ENCODE measurements around the gene CPXM2. TPM values are rescaled to one million over a fixed set of nuclear protein-coding genes. Genes with fewer than 3 reads are reported as not detected.

Gene CPXM2
- total RNA-seq, 1 donor from 2014 or later: 15.0 TPM

DNA sequence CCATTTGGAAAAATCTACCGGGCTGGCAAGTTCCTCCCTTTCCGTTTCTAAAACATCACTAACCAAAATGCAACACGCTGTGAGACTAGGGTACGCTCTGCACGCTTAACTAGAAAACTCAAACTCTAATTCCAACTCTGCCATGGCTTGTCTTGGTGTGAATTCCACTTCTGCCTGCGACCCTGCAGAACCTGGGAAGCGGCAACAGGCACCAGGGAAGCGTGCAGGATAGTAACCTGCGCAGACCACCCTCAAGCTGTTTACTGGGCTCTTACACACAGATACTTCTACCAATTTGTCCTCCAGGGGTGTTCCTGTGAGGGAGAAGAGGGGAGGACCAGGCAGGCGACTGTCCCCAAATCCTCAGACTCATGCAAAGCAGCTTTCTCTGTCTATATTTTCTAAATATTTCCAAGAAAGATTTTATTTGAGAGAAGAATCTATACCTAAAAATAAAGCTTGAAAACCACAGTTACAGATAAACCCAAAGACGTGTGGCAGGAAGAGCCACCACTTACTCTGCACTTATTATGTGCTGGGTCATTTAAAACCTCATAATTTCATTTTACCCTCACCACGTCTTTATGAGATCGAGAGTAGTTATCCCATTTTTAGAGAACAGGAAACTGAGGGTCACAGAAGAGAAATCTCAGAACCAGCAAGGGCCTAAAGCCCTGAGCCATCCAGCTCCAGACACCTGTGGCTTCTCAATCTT is 52.9 kb downstream of the CPXM2 start:
- no peak overlapping the region for H3K27ac Mint-ChIP-seq
- H3K36me3 Mint-ChIP-seq: peaks cover 6% of the 10 kb centered on the region
- peaks cover 36% of the 10 kb centered on the region for H3K27me3 Mint-ChIP-seq

DNA sequence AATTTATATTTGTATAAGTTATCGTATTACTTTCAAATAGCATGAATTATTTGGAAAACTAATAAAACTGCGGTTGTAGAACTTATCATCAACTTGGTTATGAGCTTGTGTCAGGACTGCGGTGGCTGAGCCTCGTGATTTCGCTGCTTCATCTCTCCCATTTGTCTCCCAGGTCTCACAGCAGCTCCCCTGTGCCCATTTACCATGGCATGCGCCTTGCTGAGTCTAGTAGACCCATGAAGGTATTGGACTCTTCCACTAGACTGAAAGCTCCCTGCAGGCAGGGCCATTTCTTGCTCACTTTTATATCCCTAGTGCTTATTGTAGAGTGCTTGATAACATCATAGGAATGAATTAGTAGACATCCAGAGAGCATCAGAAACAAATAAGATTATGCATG is 53.9 kb downstream of the CPXM2 start:
- Mint-ChIP-seq H3K27ac (no peak overlapping the region), H3K9me3 (no peaks in the 10 kb centered on the region), H3K36me3 (peaks cover 6% of the 10 kb centered on the region), H3K27me3 (peaks cover 36% of the 10 kb centered on the region), H3K4me1 (ENCODE audit: unreplicated experiment) (no peaks in the 10 kb centered on the region), H3K4me3 (no peak overlapping the region)
- TF ChIP-seq, protein P1, sequence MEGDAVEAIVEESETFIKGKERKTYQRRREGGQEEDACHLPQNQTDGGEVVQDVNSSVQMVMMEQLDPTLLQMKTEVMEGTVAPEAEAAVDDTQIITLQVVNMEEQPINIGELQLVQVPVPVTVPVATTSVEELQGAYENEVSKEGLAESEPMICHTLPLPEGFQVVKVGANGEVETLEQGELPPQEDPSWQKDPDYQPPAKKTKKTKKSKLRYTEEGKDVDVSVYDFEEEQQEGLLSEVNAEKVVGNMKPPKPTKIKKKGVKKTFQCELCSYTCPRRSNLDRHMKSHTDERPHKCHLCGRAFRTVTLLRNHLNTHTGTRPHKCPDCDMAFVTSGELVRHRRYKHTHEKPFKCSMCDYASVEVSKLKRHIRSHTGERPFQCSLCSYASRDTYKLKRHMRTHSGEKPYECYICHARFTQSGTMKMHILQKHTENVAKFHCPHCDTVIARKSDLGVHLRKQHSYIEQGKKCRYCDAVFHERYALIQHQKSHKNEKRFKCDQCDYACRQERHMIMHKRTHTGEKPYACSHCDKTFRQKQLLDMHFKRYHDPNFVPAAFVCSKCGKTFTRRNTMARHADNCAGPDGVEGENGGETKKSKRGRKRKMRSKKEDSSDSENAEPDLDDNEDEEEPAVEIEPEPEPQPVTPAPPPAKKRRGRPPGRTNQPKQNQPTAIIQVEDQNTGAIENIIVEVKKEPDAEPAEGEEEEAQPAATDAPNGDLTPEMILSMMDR (conservative IDR thresholded peaks at IDR 0.05): no peak
- no peak for DNase-seq (ENCODE audit: extremely low spot score, unreplicated experiment)

More for the DNA sequence above, 52.9 kb downstream of the CPXM2 start:
- TF ChIP-seq, protein P1 (conservative IDR thresholded peaks at IDR 0.05): no peak
- H3K4me1 Mint-ChIP-seq (ENCODE audit: unreplicated experiment): no peaks in the 10 kb centered on the region
- no peaks in the 10 kb centered on the region for H3K9me3 Mint-ChIP-seq
- DNase-seq (ENCODE audit: extremely low spot score, unreplicated experiment): no peak
- H3K4me3 Mint-ChIP-seq: no peak overlapping the region

DNA sequence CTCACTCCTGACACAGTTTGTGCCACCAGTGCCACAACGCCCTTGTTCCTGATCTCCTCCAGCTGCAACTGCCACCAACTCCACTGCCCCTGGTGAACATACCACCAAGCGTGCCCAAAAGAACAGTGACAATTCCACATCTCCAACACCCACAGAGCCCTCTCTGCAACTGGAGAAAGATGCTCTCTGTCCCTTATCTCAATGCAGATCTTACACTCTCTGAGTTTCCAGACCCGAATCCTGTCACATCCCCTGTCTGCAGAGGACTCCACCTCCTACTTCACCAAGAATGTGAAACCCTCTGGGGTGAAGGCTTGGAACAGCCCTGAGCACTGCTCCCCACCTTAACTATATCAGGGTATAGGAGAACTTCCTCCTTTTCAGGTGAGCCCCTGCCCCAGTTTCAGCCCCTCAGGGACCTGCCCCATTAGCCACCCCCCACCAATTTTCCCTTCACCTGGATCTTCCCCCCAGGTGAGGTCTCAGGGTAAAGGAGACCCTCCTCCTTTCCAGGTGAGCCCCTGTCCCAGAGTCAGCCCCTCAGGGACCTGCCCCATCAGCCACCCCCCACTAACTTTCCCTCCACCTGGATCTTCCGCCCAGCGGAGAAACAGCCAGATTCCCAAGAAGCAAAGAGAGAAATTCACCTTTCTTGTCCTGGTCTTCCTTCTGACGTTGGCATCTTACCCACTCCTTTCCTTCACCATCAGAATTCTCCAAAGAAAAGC is 55.0 kb downstream of the CPXM2 start:
- Mint-ChIP-seq H3K36me3 (peaks cover 6% of the 10 kb centered on the region), H3K27ac (no peak overlapping the region), H3K4me1 (ENCODE audit: unreplicated experiment) (no peaks in the 10 kb centered on the region), H3K9me3 (no peaks in the 10 kb centered on the region), H3K4me3 (no peak overlapping the region), H3K27me3 (peaks cover 32% of the 10 kb centered on the region)
- TF ChIP-seq, protein P1 (conservative IDR thresholded peaks at IDR 0.05): no peak
- no peak for DNase-seq (ENCODE audit: extremely low spot score, unreplicated experiment)

DNA sequence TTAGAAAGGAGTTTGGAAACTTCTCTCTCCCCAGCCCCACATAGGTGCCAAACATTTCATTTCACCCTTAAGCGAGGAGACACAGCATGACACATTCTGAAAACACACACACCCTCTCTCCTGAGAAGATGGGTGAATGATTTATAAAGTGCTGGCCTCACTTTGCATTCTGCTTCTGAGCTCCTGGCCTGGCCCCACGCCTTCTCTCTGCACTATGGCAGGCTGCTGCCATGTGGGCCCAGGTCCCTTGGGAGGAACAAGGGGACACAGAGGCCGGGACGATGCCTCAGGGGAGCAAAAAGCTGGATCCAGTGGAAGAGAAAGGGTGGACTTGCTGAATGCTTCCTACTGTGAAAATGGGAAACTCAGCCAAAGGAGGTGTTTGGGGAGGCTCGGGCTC is 56.0 kb downstream of the CPXM2 start:
- H3K27me3 Mint-ChIP-seq: peaks cover 28% of the 10 kb centered on the region
- H3K9me3 Mint-ChIP-seq: no peaks in the 10 kb centered on the region
- peaks cover 3% of the 10 kb centered on the region for H3K36me3 Mint-ChIP-seq

DNA sequence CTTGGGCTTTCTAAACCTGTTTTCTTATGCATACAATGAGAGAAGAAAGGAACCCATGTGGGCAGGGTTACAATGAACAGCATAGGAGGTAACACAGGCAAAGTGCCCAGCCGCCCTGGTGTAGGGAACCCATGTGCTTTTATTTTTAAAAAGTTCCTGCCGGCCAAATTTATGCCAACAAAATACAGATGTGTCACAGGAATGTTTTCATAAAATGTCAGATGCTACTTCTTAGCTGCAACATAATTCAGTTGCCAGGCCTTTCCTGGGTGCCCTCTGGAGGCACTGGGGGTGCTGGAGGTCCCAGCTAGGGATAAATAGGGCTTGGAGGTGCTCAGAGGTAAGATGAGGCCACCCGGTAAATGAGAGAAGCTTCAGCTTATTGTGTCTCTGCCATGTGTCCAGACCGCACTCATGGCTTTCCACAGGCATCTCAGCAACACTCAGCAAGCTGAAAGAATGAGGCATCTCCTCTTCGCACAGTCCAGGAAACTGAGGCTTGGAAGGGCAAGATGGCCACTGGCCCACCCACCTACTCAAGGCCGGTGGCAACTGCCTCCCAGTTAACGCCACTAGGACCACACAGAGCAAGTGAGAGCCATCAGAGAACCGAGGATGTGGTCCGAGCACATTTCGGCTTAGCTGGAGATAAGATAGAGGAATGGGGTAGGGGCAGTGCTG is 58.3 kb downstream of the CPXM2 start:
- TF ChIP-seq, protein P1 (conservative IDR thresholded peaks at IDR 0.05): no peak
- Mint-ChIP-seq H3K36me3 (peaks cover 3% of the 10 kb centered on the region), H3K4me1 (ENCODE audit: unreplicated experiment) (no peaks in the 10 kb centered on the region), H3K9me3 (no peaks in the 10 kb centered on the region), H3K27me3 (peaks cover 17% of the 10 kb centered on the region), H3K4me3 (no peak overlapping the region), H3K27ac (no peak overlapping the region)
- DNase-seq (ENCODE audit: extremely low spot score, unreplicated experiment): no peak

More for the DNA sequence above, 56.0 kb downstream of the CPXM2 start:
- Mint-ChIP-seq H3K4me3 (no peak overlapping the region), H3K4me1 (ENCODE audit: unreplicated experiment) (no peaks in the 10 kb centered on the region), H3K27ac (no peak overlapping the region)
- TF ChIP-seq, protein P1 (conservative IDR thresholded peaks at IDR 0.05): no peak
- no peak for DNase-seq (ENCODE audit: extremely low spot score, unreplicated experiment)
